Endothelial cell of umbilical vein (primary cell): ENCODE measurements around the gene MIEN1. TPM values are rescaled to one million over a fixed set of nuclear protein-coding genes. Genes with fewer than 3 reads are reported as not detected.

Source experiments
- BruUV-seq: library from RNA; stranded (reverse); fragments of 400-500 nt; replicated peaks from 2 replicates; lab custom pipeline; 2021; lab: Mats Ljungman, UMichigan
- CTCF ChIA-PET: fragments of 300-600, 350-600 bp; sonication (Branson Sonifier 250); formaldehyde crosslinking; loops from one replicate; lab custom pipeline; 2021; ENCODE audit warnings: antibody characterized with exemption, inconsistent platforms; lab: Charles Lee
- POLR2A ChIA-PET: fragments of 300-600, 350-600 bp; sonication (Branson Sonifier 250); formaldehyde crosslinking; loops from one replicate; lab custom pipeline; 2021; ENCODE audit warnings: antibody characterized with exemption, inconsistent platforms; lab: Charles Lee
- DNase-seq: peaks from one replicate; pipeline ENCODE4 v3.0.0-alpha.2; 2011; ENCODE audit warnings: low read depth, low spot score
- FAIRE-seq: peaks from 2 replicates; lab custom pipeline; 2011; peaks lifted over from hg19 to GRCh38; lab: Jason Lieb, UNC
- H2AFZ ChIP-seq: 2 replicates; pipeline ENCODE4 v1.6.0; 2012; ENCODE audit warnings: low read depth, low read length, control low read depth, inconsistent platforms
- H3K27ac ChIP-seq: 2 replicates; pipeline ENCODE4 v1.5.1; 2011; ENCODE audit warnings: low read depth, mild to moderate bottlenecking, control low read depth, low read length, moderate library complexity; ENCODE audit not compliant: insufficient read depth
- H3K27me3 ChIP-seq, 2 experiments: 2 replicates each; pipeline versions ENCODE4 v1.6.0 to v1.6.1; 2011; ENCODE audit warnings: low read length in 2 of 2, mixed read lengths in 1 of 2; ENCODE audit not compliant: control insufficient read depth in 2 of 2, insufficient read depth in 2 of 2
- H3K36me3 ChIP-seq, 2 experiments: 2 replicates in 1 of 2; 3 replicates in 1 of 2; pipeline ENCODE4 v1.5.1; 2011; ENCODE audit warnings: low read length in 2 of 2, mild to moderate bottlenecking in 1 of 2, moderate library complexity in 1 of 2; ENCODE audit not compliant: control insufficient read depth in 2 of 2, insufficient read depth in 2 of 2; ENCODE audit errors: extremely low read depth in 1 of 2
- H3K4me1 ChIP-seq: 3 replicates; pipeline ENCODE4 v1.5.1; 2011; ENCODE audit warnings: mild to moderate bottlenecking, low read length; ENCODE audit not compliant: control insufficient read depth, insufficient read depth; ENCODE audit errors: extremely low read depth
- H3K4me2 ChIP-seq: 2 replicates; pipeline ENCODE4 v1.6.1; 2011; ENCODE audit warnings: low read length, control low read depth, mixed read lengths; ENCODE audit not compliant: insufficient read depth
- H3K4me3 ChIP-seq, 3 experiments: fragments of 200-600 bp in 1 of 3; sonication (generic), shearing (Covaris generic) in 1 of 3; replicated peaks in 1 of 3; 2 replicates each; pipeline ENCODE4 v1.5.1; 2011 to 2016; ENCODE audit warnings: control low read depth in 3 of 3, low read length in 3 of 3, mild to moderate bottlenecking in 2 of 3, inconsistent platforms in 1 of 3, low read depth in 1 of 3, moderate library complexity in 1 of 3; ENCODE audit not compliant: insufficient read depth in 1 of 3
- H3K79me2 ChIP-seq: 2 replicates; pipeline ENCODE4 v1.6.0; 2012; ENCODE audit warnings: low read length, inconsistent platforms; ENCODE audit not compliant: control insufficient read depth, insufficient read depth
- H3K9ac ChIP-seq: replicated peaks from 2 replicates; pipeline ENCODE3; 2011; ENCODE audit warnings: low read length, control low read depth; ENCODE audit not compliant: insufficient read depth; ENCODE audit errors: extremely low read depth
- H3K9me1 ChIP-seq: replicated peaks from 3 replicates; pipeline ENCODE4 v1.6.0; 2011; ENCODE audit warnings: mild to moderate bottlenecking, low read length; ENCODE audit not compliant: control insufficient read depth, insufficient read depth; ENCODE audit errors: extremely low read depth
- H3K9me3 ChIP-seq: replicated peaks from 2 replicates; pipeline ENCODE4 v1.5.1; 2012; ENCODE audit warnings: low read length, inconsistent platforms; ENCODE audit not compliant: control insufficient read depth, insufficient read depth
- H4K20me1 ChIP-seq: replicated peaks from 2 replicates; pipeline ENCODE3; 2011; ENCODE audit warnings: mild to moderate bottlenecking, low read length; ENCODE audit not compliant: control insufficient read depth, insufficient read depth; ENCODE audit errors: extremely low read depth
- EZH2 ChIP-seq: IDR thresholded peaks from 2 replicates; pipeline ENCODE4 v1.6.1; 2012; ENCODE audit warnings: borderline replicate concordance, low read depth, mild to moderate bottlenecking, moderate library complexity, low read length, inconsistent platforms; ENCODE audit not compliant: severe bottlenecking
- FOS ChIP-seq: IDR thresholded peaks from 2 replicates; pipeline ENCODE4 v1.6.1; 2011; ENCODE audit warnings: mild to moderate bottlenecking, low read length, moderate library complexity, borderline replicate concordance; ENCODE audit not compliant: insufficient read depth
- GATA2 ChIP-seq: IDR thresholded peaks from 2 replicates; pipeline ENCODE4 v1.7.0; 2011; ENCODE audit warnings: low read depth, mild to moderate bottlenecking, moderate library complexity, mixed read lengths, low read length; ENCODE audit not compliant: insufficient read length, insufficient read depth
- MYC ChIP-seq: IDR thresholded peaks from one replicate; pipeline ENCODE4 v1.6.1; 2011; ENCODE audit warnings: mild to moderate bottlenecking, low read depth, low read length
- POLR2A ChIP-seq: IDR thresholded peaks from 2 replicates; pipeline ENCODE4 v1.6.1; 2012; ENCODE audit warnings: low read depth, mild to moderate bottlenecking, control low read depth, low read length
- POLR2AphosphoS5 ChIP-seq: IDR thresholded peaks from 2 replicates; pipeline ENCODE4 v1.6.1; 2012; ENCODE audit warnings: low read depth, mild to moderate bottlenecking, control low read depth, low read length, moderate library complexity; ENCODE audit not compliant: insufficient read depth
- dilution Hi-C: fragments of 300-500 bp; cut with MboI; formaldehyde crosslinking; loops from one replicate; pipeline ENCODE4 v1.15.0; 2019; ENCODE audit warnings: low sequenced_read_pairs; ENCODE audit not compliant: extremely low pct_ligation_motif_present
- intact Hi-C: fragments of 100-400 bp; cut with micrococcal nuclease; formaldehyde crosslinking; loops from one replicate; pipeline ENCODE4 v1.10.0; 2022
- polyA plus RNA-seq, 4 experiments: library from polyadenylated mRNA; depleted of rRNA in 3 of 4; stranded (reverse) in 3 of 4; unstranded in 1 of 4; fragments of >200 nt; gene quantifications; 2 replicates each; pipeline versions ENCODE4 v1.2.1 to v1.2.3, GENCODE V29; 2011 to 2012; ENCODE audit warnings: missing spikeins in 1 of 4
- total RNA-seq: library from RNA; stranded (reverse); gene quantifications from 2 replicates; pipeline ENCODE4 v1.2.3, GENCODE V29; 2021
- TF ChIP-seq, protein P1 (sequence below), 2 donors: IDR thresholded peaks; 1 replicate in 1 of 2; 2 replicates in 1 of 2; pipeline ENCODE4 v1.5.1; 2011; ENCODE audit warnings: low read length in 2 of 2, mild to moderate bottlenecking in 2 of 2, moderate library complexity in 2 of 2, control low read depth in 1 of 2, inconsistent platforms in 1 of 2, low read depth in 1 of 2; ENCODE audit not compliant: insufficient read depth in 1 of 2; ENCODE audit errors: extremely low read depth in 1 of 2

The MIEN1 gene
- total and polyA plus RNA-seq, 2 donors (not counting 3 experiments of a cell fraction or from before 2014, with no cell fraction given): 42.4 to 74.5 TPM

DNA sequence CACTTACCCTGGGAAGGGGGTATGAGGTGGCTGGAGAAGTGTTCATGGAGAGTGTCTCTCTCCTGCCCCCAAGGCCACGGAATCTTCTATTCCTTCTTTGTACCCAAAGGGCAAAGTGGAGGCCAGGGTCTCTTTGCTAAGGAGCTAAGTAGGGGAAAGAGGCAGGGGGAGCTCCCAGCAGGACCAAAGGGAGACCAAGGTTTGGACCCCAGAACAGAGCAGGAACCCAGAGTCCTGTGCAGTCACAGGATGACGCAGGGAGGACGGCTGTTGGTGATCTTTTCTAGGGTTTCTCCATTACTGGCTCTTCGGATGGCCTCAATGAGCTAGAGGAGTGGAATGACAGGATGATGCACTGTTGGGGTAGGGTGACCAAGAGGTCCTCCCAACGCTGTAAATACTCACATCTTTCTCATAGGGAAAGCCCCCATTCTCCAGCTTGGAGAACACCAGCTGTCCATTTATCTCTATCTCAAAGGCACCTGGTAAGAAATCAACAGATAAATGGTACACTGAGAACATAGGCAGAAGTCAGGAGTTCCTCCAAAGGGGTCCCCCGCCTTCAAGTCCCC is 966 bp downstream of the MIEN1 start:
- H3K9me1 ChIP-seq: no peaks in the 10 kb centered on the region
- peak overlapping the region; percentile 66 for H3K4me2 ChIP-seq
- ChIA-PET POLR2A (interaction anchor here (0.7 kb wide), 1 partner anchor 62 kb away, joined by 5 read pairs; no protein-coding TSS in a partner anchor), CTCF (interaction anchor here (0.6 to 3.8 kb wide), 19 partner anchors 10 to 276 kb away, joined by 3 to 33 read pairs (median 6); partner anchors contain the start of genes ERBB2 and PGAP3)
- dilution Hi-C loops (no loop called here), intact Hi-C loops (no loop called here)
- DNase-seq: no peak
- no peaks in the 10 kb centered on the region for H3K79me2 ChIP-seq
- H3K27ac ChIP-seq: no peak overlapping the region
- H3K27me3 ChIP-seq: no peaks in the 10 kb centered on the region
- FAIRE-seq: no peak
- TF ChIP-seq, protein P1, sequence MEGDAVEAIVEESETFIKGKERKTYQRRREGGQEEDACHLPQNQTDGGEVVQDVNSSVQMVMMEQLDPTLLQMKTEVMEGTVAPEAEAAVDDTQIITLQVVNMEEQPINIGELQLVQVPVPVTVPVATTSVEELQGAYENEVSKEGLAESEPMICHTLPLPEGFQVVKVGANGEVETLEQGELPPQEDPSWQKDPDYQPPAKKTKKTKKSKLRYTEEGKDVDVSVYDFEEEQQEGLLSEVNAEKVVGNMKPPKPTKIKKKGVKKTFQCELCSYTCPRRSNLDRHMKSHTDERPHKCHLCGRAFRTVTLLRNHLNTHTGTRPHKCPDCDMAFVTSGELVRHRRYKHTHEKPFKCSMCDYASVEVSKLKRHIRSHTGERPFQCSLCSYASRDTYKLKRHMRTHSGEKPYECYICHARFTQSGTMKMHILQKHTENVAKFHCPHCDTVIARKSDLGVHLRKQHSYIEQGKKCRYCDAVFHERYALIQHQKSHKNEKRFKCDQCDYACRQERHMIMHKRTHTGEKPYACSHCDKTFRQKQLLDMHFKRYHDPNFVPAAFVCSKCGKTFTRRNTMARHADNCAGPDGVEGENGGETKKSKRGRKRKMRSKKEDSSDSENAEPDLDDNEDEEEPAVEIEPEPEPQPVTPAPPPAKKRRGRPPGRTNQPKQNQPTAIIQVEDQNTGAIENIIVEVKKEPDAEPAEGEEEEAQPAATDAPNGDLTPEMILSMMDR (IDR thresholded peaks at IDR 0.05; ENCODE audit: extremely low read depth in 1 of 2, insufficient read depth in 1 of 2, low read depth in 1 of 2, low read length in 2 of 2): no peak
- no peak for TF ChIP-seq POLR2AphosphoS5
- no peak for TF ChIP-seq MYC
- TF ChIP-seq FOS: no peak
- no peak overlapping the region for H2AFZ ChIP-seq
- H3K9me3 ChIP-seq: no peaks in the 10 kb centered on the region
- BruUV-seq: no TSS peak
- peaks cover 17% of the 10 kb centered on the region for H3K4me1 ChIP-seq
- H3K9ac ChIP-seq: peak overlapping the region; percentile 84
- no peaks in the 10 kb centered on the region for H4K20me1 ChIP-seq
- peak overlapping the region; percentile 40 to 87 (median 59) for H3K4me3 ChIP-seq
- peaks cover 2% of the 10 kb centered on the region in 2 experiments for H3K36me3 ChIP-seq

DNA sequence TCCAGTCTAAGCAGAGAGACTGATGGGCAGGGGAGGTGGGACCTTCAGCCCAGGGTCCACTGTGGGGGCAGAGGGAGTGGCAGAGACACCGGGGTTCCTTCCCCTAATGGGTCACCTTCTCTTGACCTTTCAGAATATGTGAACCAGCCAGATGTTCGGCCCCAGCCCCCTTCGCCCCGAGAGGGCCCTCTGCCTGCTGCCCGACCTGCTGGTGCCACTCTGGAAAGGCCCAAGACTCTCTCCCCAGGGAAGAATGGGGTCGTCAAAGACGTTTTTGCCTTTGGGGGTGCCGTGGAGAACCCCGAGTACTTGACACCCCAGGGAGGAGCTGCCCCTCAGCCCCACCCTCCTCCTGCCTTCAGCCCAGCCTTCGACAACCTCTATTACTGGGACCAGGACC is 2.8 kb downstream of the MIEN1 start:
- Histone ChIP-seq H3K9me3 (no peaks in the 10 kb centered on the region), H3K36me3 (peaks cover 2% of the 10 kb centered on the region in 2 experiments), H3K4me2 (no peak overlapping the region), H3K9me1 (no peaks in the 10 kb centered on the region), H3K27ac (no peak overlapping the region), H3K9ac (no peak overlapping the region), H2AFZ (no peak overlapping the region), H3K4me1 (peaks cover 22% of the 10 kb centered on the region), H3K4me3 (no peak overlapping the region), H3K79me2 (no peaks in the 10 kb centered on the region), H3K27me3 (no peaks in the 10 kb centered on the region), H4K20me1 (no peaks in the 10 kb centered on the region)
- intact Hi-C loops (no loop called here), dilution Hi-C loops (no loop called here)
- no peak for TF ChIP-seq FOS
- no peak for TF ChIP-seq GATA2
- no peak for TF ChIP-seq EZH2
- no peak for TF ChIP-seq POLR2A
- BruUV-seq: no TSS peak
- ChIA-PET POLR2A (no interaction called here), CTCF (interaction anchor here (3.8 kb wide), 1 partner anchor 106 kb away, joined by 33 read pairs; no protein-coding TSS in a partner anchor)
- DNase-seq (no peak), FAIRE-seq (no peak)
